Vagina (tissue), 2 donors: ENCODE results near the gene GEN1.

Experiments used
- POLR2A ChIP-seq, 2 donors: fragments of 450-650 bp; IDR thresholded peaks; one replicate each; pipeline ENCODE4 v1.6.1; 2017; ENCODE audit warnings: antibody characterized with exemption in 2 of 2, mild to moderate bottlenecking in 2 of 2, moderate library complexity in 2 of 2
- POLR2AphosphoS5 ChIP-seq, 2 donors: sonication (generic); formaldehyde crosslinking; IDR thresholded peaks; one replicate each; pipeline ENCODE4 v1.9.0; 2017; ENCODE audit warnings: antibody characterized with exemption in 2 of 2, mild to moderate bottlenecking in 2 of 2, low read depth in 1 of 2; ENCODE audit not compliant: insufficient read depth in 1 of 2
- TF ChIP-seq, protein P1 (sequence below), 3 experiments: fragments of 450-650 bp in 2 of 3; fragments of 200-600 bp in 1 of 3; sonication (generic) in 1 of 3; IDR thresholded peaks; one replicate each; pipeline ENCODE4 v1.5.1; 2017 to 2019; ENCODE audit warnings: antibody characterized with exemption in 3 of 3, mild to moderate bottlenecking in 2 of 3, moderate library complexity in 2 of 3

DNA sequence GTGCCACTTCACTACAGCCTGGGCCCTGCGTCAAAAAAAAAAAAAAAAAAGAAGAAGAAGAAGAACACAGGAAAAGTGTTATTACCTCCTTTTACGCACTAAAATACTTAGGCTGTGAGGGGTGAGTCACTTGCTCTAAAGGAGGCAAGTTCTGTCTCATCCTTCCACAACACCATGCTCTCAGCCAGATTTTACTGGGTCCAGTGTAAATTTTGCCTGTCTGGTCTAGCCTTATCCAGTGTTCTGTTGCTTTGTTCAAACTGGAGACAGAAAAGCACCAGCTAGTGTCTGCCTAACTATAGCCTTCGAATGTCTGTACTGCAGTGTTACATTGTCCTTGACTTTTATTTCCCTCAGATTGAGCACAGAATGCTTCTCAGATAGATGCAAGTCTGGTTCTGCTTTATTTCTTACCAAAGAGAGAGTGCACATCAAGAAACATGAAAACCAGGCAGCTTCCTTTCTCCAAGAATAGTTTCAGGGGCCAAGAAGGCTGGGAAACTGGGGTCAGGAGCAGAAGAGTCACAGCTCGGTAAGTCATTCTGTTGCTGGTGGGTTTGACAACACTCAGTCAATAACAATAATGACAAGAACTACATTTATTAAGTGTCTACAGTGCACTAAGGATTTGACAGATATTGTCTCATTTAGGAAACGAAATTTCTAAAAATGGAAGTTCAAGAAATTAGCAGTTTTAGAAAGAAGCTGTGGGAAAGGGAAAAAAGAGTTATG lies 59.2 kb downstream of the GEN1 start:
- peak in 1 of 2 donors; percentile 57 for TF ChIP-seq POLR2AphosphoS5 (IDR thresholded peaks at IDR 0.05; ENCODE audit: insufficient read depth in 1 of 2, low read depth in 1 of 2)
- TF ChIP-seq, protein P1, sequence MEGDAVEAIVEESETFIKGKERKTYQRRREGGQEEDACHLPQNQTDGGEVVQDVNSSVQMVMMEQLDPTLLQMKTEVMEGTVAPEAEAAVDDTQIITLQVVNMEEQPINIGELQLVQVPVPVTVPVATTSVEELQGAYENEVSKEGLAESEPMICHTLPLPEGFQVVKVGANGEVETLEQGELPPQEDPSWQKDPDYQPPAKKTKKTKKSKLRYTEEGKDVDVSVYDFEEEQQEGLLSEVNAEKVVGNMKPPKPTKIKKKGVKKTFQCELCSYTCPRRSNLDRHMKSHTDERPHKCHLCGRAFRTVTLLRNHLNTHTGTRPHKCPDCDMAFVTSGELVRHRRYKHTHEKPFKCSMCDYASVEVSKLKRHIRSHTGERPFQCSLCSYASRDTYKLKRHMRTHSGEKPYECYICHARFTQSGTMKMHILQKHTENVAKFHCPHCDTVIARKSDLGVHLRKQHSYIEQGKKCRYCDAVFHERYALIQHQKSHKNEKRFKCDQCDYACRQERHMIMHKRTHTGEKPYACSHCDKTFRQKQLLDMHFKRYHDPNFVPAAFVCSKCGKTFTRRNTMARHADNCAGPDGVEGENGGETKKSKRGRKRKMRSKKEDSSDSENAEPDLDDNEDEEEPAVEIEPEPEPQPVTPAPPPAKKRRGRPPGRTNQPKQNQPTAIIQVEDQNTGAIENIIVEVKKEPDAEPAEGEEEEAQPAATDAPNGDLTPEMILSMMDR (IDR thresholded peaks at IDR 0.05) = no peak
- TF ChIP-seq POLR2A (IDR thresholded peaks at IDR 0.05) = no peak
